Esophagus muscularis mucosa (tissue), 3 donors: ENCODE results near the gene GDF2.

Experiments
- EP300 ChIP-seq: sonication (generic); formaldehyde crosslinking; IDR thresholded peaks from one replicate; pipeline ENCODE4 v1.6.1; 2017; ENCODE audit warnings: antibody characterized with exemption
- POLR2AphosphoS5 ChIP-seq, 2 donors: sonication (generic); formaldehyde crosslinking; IDR thresholded peaks; one replicate each; pipeline ENCODE4 v1.6.1; 2017; ENCODE audit warnings: antibody characterized with exemption in 2 of 2

DNA sequence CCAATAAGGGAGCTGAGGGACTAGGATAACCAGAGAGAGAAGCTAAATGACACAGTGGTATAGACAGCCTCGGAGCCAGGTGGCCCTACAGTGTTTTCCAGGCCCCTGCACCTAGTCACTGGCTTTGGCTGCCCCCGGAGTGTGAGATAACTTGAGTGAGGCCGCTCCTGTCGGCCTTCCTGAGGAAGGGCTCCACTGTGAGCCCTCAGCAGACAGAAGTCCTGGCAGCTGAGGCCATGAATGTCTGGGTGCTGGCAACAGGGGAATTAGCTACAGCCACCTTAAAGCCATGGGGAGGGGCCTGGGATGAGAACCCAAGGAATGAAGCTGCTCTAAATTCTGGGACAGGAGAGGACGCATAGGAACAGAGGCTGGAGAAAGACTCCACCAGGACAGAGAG is 26.8 kb upstream of the GDF2 start:
- TF ChIP-seq EP300 (no peak), POLR2AphosphoS5 (IDR thresholded peaks at IDR 0.05) (no peak)
